NCI-H345 treated with DMSO at 0.1 percent for 48 hours (cell line): ENCODE data around the gene FMR1NB.

Source experiments
- DNase-seq: peaks from one replicate; lab custom pipeline; 2025; ENCODE audit not compliant: unreplicated experiment; lab: John Stamatoyannopoulos, UW

The FMR1NB gene

GRCh38 chrX:148069759-148070503 is 88.8 kb downstream of the FMR1NB start:
- no peak for DNase-seq

GRCh38 chrX:148070504-148070877 is 89.4 kb downstream of the FMR1NB start:
- no peak for DNase-seq
